ENCODE measurements around the gene ANKRD10. TPM values are rescaled to one million over a fixed set of nuclear protein-coding genes. Genes with fewer than 3 reads are reported as not detected.

ANKRD10 gene
- total RNA-seq, result 100 to 1,000 TPM; 145 to 381 (median 164) TPM

GRCh38 chr13:110915057-110915873 lies at the start of gene ANKRD10:
TSS of gene ANKRD10 (minus strand) at chr13:110915069. CDS start at chr13:110914934, 135 bp downstream.
- DNase-seq (peak; percentile 97 to 99), ATAC-seq (peak; percentile 60 to 65)
- peak within 1 kb of the TSS; percentile 85 to 97 (median 96) for H3K4me3 ChIP-seq
- intact Hi-C loops (cut with DNase I; ENCODE audit: low total_unique reads), result loop anchor here (1.0 to 10.0 kb wide), 7 partner anchors 45 to 330 kb away; partner anchors contain the start of gene ING1
- in situ Hi-C loops (cut with MboI; ENCODE audit: low sequenced_read_pairs in 4 of 4), result loop anchor here in 3 of 4 donors (10.0 to 25.0 kb wide), 4 partner anchors 203 to 322 kb away; partner anchors contain the start of genes CARS2 (in 3 of the 3) and ING1 (in 2 of the 3)
- no peaks in the 10 kb centered on the region for H3K9me3 ChIP-seq
- peak; percentile 77 to 99 (median 93) for TF ChIP-seq CTCF (IDR thresholded peaks at IDR 0.05 in 4 of 5, conservative IDR thresholded peaks at IDR 0.05 in 1 of 5)
- peak; percentile 90 to 95 for TF ChIP-seq POLR2A (IDR thresholded peaks at IDR 0.05)
- H3K27me3 ChIP-seq, result no peaks in the 10 kb centered on the region
- no peaks in the 10 kb centered on the region for H3K36me3 ChIP-seq
- peaks cover 37 to 47% of the 10 kb centered on the region in 2 donors for H3K4me1 ChIP-seq
- H3K27ac ChIP-seq, result peak within 1 kb of the TSS; percentile 96 to 100 (median 98)

GRCh38 chr13:110964229-110965037 lies 49.6 kb upstream of the ANKRD10 start:
- Histone ChIP-seq H3K27me3 (no peaks in the 10 kb centered on the region), H3K36me3 (no peaks in the 10 kb centered on the region), H3K9me3 (peaks cover 0 to 11% (median 0%) of the 10 kb centered on the region in 3 donors), H3K4me1 (no peaks in the 10 kb centered on the region), H3K27ac (no peak overlapping the region), H3K4me3 (no peak overlapping the region)
- ATAC-seq (no peak), DNase-seq (no peak)
- in situ Hi-C loops (cut with MboI; ENCODE audit: low sequenced_read_pairs in 4 of 4), result no loop called here
- intact Hi-C loops (cut with DNase I; ENCODE audit: low total_unique reads), result no loop called here
- TF ChIP-seq POLR2A (IDR thresholded peaks at IDR 0.05), result no peak
- TF ChIP-seq CTCF (IDR thresholded peaks at IDR 0.05 in 4 of 5, conservative IDR thresholded peaks at IDR 0.05 in 1 of 5), result no peak

- no peak overlapping the region for H3K4me3 ChIP-seq
- no peaks in the 10 kb centered on the region for H3K36me3 ChIP-seq
- in situ Hi-C loops (cut with MboI; ENCODE audit: low sequenced_read_pairs in 4 of 4), result no loop called here
- no peaks in the 10 kb centered on the region for H3K4me1 ChIP-seq
- DNase-seq, result no peak
- no peak for ATAC-seq
- TF ChIP-seq POLR2A (IDR thresholded peaks at IDR 0.05), result no peak
- TF ChIP-seq CTCF (IDR thresholded peaks at IDR 0.05 in 4 of 5, conservative IDR thresholded peaks at IDR 0.05 in 1 of 5), result no peak
- intact Hi-C loops (cut with DNase I; ENCODE audit: low total_unique reads), result no loop called here
- no peak overlapping the region for H3K27ac ChIP-seq
- no peaks in the 10 kb centered on the region for H3K27me3 ChIP-seq
- peaks cover 0 to 11% (median 0%) of the 10 kb centered on the region in 3 donors for H3K9me3 ChIP-seq
Measured at GRCh38 chr13:110963554-110963970, 48.7 kb upstream of the ANKRD10 start.

- H3K4me1 ChIP-seq, result no peaks in the 10 kb centered on the region
- in situ Hi-C loops (cut with MboI; ENCODE audit: low sequenced_read_pairs in 4 of 4), result no loop called here
- no peaks in the 10 kb centered on the region for H3K36me3 ChIP-seq
- intact Hi-C loops (cut with DNase I; ENCODE audit: low total_unique reads), result no loop called here
- DNase-seq, result no peak
- no peaks in the 10 kb centered on the region for H3K27me3 ChIP-seq
- TF ChIP-seq CTCF (IDR thresholded peaks at IDR 0.05 in 4 of 5, conservative IDR thresholded peaks at IDR 0.05 in 1 of 5), result no peak
- no peak for TF ChIP-seq POLR2A (IDR thresholded peaks at IDR 0.05)
- H3K4me3 ChIP-seq, result no peak overlapping the region
- H3K27ac ChIP-seq, result no peak overlapping the region
- ATAC-seq, result no peak
- H3K9me3 ChIP-seq, result peaks cover 0 to 11% (median 0%) of the 10 kb centered on the region in 3 donors
Measured at GRCh38 chr13:110961959-110962358, 47.1 kb upstream of the ANKRD10 start.
